Stimulated activated CD4-positive, alpha-beta T cell treated with anti-CD3 and anti-CD28 coated beads, Interleukin-4, amount 100 ng/mL, for 48 hours (primary cell): ENCODE data around the gene ZNF135.

Source experiments
- DNase-seq, 2 donors: peaks; one replicate each; pipeline ENCODE4 v3.0.0-alpha.2; 2020; ENCODE audit warnings: low read depth in 2 of 2

ZNF135 gene

GRCh38 chr19:58046856-58047255, 12.2 kb upstream of the ZNF135 start:
- no peak for DNase-seq

GRCh38 chr19:58047672-58048071, 11.4 kb upstream of the ZNF135 start:
- DNase-seq, result no peak

GRCh38 chr19:58052256-58052655, 6.8 kb upstream of the ZNF135 start:
- DNase-seq, result no peak

- no peak for DNase-seq
These were observed 5.5 kb upstream of the ZNF135 start for GRCh38 chr19:58053480-58054156.

GRCh38 chr19:58054901-58055874, 3.9 kb upstream of the ZNF135 start:
- no peak for DNase-seq

- DNase-seq, result no peak
These were observed 2.8 kb upstream of the ZNF135 start for GRCh38 chr19:58056261-58056660.

- no peak for DNase-seq
These were observed 2.2 kb upstream of the ZNF135 start for GRCh38 chr19:58056861-58057260.

- DNase-seq, result no peak
These were observed 615 bp upstream of the ZNF135 start for GRCh38 chr19:58058467-58058866.

GRCh38 chr19:58059671-58060078, 593 bp downstream of the ZNF135 start:
- no peak for DNase-seq

- DNase-seq, result no peak
These were observed 1.1 kb downstream of the ZNF135 start for GRCh38 chr19:58060231-58060630.

GRCh38 chr19:58063712-58064111, 4.6 kb downstream of the ZNF135 start:
- DNase-seq, result no peak

GRCh38 chr19:58067240-58067912, 8.3 kb downstream of the ZNF135 start:
- no peak for DNase-seq

- no peak for DNase-seq
These were observed 20.7 kb downstream of the ZNF135 start for GRCh38 chr19:58079792-58080191.

GRCh38 chr19:58083021-58083420, 23.9 kb downstream of the ZNF135 start:
- DNase-seq, result no peak

- no peak for DNase-seq
These were observed 25.7 kb downstream of the ZNF135 start for GRCh38 chr19:58084596-58085347.

- DNase-seq, result no peak
These were observed 26.3 kb downstream of the ZNF135 start for GRCh38 chr19:58085348-58085875.

- no peak for DNase-seq
These were observed 28.0 kb downstream of the ZNF135 start for GRCh38 chr19:58086825-58087710.

GRCh38 chr19:58088521-58089052, 29.5 kb downstream of the ZNF135 start:
- no peak for DNase-seq

GRCh38 chr19:58089846-58090245, 30.8 kb downstream of the ZNF135 start:
- no peak for DNase-seq
